GM20000 (cell line): ENCODE data around the gene SLC1A2.

Source experiments
- DNase-seq: peaks from one replicate; pipeline ENCODE4 v3.0.0; 2012; ENCODE audit warnings: low spot score
- TF ChIP-seq, protein P1 (sequence below): IDR thresholded peaks from 2 replicates; pipeline ENCODE4 v1.5.1; 2012; ENCODE audit warnings: mild to moderate bottlenecking, control low read depth; ENCODE audit errors: extremely low read depth, missing control alignments

Gene SLC1A2

DNA sequence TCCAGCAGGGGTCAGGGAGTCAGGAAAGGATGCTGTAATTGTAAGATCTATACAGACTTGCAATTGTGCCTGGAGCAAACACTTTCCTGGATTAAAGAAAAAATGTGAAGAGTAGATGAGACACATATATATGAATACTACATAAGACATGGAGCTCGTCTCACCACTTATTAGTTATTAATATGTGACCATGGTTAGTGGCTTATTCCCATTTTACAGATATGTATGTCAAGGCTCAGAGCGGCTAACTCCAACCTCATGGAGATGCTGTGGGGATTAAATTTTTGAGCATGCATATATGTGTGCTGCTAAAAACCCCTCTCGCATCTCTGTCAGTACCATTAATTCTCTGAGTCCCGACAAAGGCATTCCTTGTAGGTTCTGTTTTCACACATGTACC lies 125.7 kb downstream of the SLC1A2 start:
- TF ChIP-seq, protein P1, sequence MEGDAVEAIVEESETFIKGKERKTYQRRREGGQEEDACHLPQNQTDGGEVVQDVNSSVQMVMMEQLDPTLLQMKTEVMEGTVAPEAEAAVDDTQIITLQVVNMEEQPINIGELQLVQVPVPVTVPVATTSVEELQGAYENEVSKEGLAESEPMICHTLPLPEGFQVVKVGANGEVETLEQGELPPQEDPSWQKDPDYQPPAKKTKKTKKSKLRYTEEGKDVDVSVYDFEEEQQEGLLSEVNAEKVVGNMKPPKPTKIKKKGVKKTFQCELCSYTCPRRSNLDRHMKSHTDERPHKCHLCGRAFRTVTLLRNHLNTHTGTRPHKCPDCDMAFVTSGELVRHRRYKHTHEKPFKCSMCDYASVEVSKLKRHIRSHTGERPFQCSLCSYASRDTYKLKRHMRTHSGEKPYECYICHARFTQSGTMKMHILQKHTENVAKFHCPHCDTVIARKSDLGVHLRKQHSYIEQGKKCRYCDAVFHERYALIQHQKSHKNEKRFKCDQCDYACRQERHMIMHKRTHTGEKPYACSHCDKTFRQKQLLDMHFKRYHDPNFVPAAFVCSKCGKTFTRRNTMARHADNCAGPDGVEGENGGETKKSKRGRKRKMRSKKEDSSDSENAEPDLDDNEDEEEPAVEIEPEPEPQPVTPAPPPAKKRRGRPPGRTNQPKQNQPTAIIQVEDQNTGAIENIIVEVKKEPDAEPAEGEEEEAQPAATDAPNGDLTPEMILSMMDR = no peak
- DNase-seq = no peak

DNA sequence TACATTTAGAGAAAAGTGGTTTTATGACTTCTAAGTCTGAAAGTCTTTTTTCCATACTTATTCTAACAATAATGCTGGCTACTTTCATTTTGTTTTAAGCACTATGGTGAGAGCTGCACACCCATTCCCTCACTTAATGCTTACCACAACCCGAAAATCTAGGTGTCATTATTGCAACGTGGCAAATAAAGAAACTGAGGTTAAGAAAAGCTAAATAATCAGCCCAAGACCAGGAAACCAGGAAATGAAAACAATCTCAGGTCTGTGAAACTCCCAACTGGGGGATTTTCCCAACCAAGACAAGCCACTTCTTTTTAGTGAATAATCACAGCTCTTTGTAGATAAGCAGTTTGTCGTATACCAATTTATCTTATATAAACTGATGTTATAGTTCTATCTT lies 126.3 kb downstream of the SLC1A2 start:
- TF ChIP-seq, protein P1 = no peak
- no peak for DNase-seq

DNA sequence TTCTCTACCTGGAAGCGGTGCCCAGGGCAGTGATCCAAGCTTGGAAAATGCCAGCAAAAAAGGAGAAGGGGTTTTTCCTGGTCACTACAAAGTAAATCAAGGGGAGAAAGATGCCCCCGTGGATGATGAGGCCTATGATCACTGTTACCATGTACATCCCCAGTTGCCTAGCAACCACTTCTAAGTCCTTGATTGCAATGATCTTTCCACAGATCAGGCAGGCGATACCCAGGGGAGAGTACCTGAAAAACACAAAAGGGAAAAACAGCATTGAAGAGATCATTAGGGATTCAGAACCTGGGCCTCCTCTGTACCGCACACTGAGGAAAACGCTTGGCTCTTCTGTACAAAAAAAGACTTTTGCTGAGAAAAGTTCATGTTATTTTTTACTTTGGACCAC lies 127.1 kb downstream of the SLC1A2 start:
- no peak for DNase-seq

DNA sequence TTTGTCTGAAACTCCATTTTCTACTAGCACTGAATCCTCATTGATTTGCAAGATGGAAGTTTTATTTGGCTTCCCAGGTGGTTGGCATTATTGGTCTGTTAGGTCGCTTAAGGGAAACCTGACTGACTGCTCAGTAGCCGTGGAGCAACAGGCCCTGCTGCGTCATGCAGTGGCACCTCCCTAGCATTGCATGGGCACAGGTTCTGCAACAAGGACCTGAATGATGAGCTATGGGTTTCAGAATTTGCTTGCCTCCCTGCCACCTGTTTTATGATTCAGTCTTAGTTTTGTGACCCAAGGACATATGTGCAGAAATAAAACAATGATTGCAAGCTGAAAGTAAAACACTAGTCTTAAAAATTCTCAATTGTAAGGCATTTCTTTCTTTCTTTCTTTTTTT lies 128.5 kb downstream of the SLC1A2 start:
- TF ChIP-seq, protein P1 = no peak
- DNase-seq = no peak

More for the DNA sequence above, 127.1 kb downstream of the SLC1A2 start:
- TF ChIP-seq, protein P1 = no peak

DNA sequence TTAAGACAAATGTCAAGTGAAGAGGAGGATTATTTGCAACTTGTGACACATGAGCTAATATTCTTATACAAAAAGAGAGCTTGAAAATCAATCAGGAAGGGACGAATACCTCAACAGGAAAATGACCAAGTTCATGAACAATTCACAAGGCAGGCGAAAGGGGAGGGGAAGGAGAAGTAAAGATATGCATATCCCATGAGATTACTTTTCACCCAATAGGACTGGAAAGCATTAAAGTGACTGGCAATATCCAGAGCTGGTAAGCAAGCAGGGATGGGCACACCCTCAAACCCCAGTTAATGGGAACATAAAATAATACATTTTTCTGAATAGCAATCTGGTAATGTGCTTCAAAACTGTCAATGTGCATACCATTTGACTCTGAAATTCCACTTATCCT lies 129.5 kb downstream of the SLC1A2 start:
- TF ChIP-seq, protein P1 = no peak
- no peak for DNase-seq

DNA sequence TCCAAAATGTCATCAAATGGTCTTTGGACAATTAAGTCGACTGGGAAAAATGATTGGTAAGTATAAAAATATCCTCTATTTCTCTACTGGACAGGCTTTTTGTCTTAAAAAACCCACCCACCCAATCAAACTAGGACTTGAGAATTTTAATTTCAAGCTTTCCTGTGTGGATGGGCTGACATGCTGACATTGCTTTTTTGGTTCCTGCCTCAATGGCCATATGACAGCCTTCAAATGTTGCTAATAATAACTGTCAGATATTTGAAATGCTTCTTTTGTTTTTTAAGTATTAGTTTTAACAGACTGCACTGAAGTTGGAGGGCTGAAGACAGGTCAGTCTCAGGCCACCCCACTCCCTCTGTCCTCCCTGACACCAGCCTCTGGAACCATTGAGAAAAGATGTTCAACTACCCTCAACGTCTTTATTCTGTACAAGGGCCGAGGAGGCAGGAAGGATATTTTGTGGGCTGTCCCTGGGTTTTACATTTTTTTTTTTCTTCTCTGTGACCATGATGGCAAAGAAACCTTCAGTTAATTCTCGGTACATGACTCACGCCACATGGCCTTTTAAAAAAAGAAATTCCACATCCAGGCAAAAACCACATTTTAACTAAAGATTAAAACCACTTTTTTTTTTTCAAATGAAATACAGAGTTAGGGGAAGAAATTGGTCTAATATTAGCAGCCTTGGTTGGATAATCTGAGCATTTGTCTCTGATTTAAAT lies 130.4 kb downstream of the SLC1A2 start:
- DNase-seq = no peak
- TF ChIP-seq, protein P1 = no peak

DNA sequence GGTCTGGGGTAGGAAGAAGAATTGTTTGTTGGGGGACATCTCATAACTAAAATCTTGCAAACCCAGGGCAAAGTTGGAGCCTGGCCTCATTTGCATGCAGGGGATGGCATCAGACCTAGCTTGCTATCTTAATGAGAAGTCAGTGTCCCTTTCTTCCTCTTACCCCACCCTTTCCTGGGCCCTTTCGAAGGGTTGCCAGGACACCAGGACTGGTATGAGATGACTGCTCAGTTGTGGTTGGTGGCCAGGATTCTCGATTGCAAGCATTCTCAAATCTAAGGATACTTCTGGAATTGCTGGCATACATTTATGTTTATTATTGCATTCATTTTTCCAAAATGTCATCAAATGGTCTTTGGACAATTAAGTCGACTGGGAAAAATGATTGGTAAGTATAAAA lies 131.0 kb downstream of the SLC1A2 start:
- TF ChIP-seq, protein P1 = no peak
- no peak for DNase-seq
